Measurements from ENCODE around the gene ARHGEF37. TPM values are rescaled to one million over a fixed set of nuclear protein-coding genes. Genes with fewer than 3 reads are reported as not detected.
"Not testable (repeated sequence)": the region's sequence is repeated elsewhere in the genome, so short reads cannot be mapped to it uniquely, and the experiment has no call there.

ARHGEF37 gene
- total and polyA plus RNA-seq, 3 experiments from 2014 or later = 0.13 to 0.53 TPM; not detected in 1

DNA sequence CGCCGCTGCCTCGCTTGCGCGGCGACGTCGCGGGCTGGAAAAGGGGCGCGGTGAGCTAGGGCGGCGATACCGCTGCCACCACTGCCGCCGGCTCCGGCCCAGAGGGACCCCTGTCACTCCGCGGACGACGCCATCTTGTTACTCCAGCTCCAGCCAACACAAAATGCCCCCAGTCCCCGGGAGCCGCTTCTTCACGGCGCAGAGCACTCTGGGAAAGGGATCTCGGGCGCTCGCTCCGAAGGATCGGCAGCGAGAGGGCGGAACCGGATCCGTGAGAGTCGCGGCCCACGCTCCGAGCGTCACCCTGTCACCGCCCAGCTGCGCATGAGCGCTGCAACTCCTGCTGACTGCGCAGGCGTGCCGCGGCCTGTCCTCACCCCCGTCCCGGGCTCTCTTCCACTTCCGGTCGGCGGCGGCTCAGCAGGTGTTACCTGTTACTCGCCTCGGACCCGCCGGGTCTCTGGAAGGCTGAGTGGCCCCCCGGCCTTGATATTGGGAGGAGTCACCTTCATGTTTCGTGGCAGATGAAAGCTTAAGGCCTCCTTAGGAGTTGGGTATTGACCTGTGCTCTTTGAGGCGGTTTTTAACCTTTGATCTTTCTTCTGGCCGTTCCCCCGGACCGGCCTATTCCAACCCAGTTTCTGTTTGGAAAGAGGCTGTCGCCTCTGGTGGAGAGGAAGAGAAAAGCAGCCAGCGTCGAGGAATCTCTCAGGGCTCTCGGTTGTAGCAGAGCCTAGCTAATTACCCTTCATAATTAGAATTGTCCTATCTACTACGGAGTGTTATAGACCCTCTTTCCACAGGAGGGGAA lies 29.9 kb upstream of the ARHGEF37 start, which contains the start of gene CSNK1A1:
Gene CSNK1A1 (minus strand): TSS at position 213 of the 811 bp plus-strand sequence. CDS start 475 bp downstream, outside the sequence.
- H3K4me1 Mint-ChIP-seq = peaks cover 31 to 42% (median 38%) of the 10 kb centered on the region in 3 donors
- H3K4me1 ChIP-seq (ENCODE audit: insufficient read depth, low read length) = peaks cover 28% of the 10 kb centered on the region
- ChIA-PET POLR2A (interaction anchor here (1.0 to 2.6 kb wide), 3 partner anchors 41 to 206 kb away, joined by 5 to 10 read pairs (median 5); partner anchors contain the start of genes GRPEL2 and PCYOX1L), CTCF (interaction anchor here (0.7 to 3.0 kb wide), 16 partner anchors 9 to 206 kb away, joined by 3 to 13 read pairs (median 5); partner anchors contain the start of genes GRPEL2 and PCYOX1L)
- peak within 1 kb of the TSS; percentile 95 to 100 (median 99) for H3K27ac Mint-ChIP-seq
- no peaks in the 10 kb centered on the region for H3K36me3 ChIP-seq (ENCODE audit: insufficient read depth, low read length)
- H3K27me3 ChIP-seq (ENCODE audit: insufficient read depth, low read length, poor library complexity, severe bottlenecking) = no peaks in the 10 kb centered on the region
- H3K27me3 Mint-ChIP-seq = peaks cover 0 to 2% of the 10 kb centered on the region in 2 donors
- H3K4me3 Mint-ChIP-seq = peak within 1 kb of the TSS; percentile 95 to 99 (median 99)
- no peaks in the 10 kb centered on the region for H3K9me3 ChIP-seq (ENCODE audit: low read length)
- peak within 1 kb of the TSS; percentile 95 for H3K4me3 ChIP-seq (ENCODE audit: low read length)
- peak within 1 kb of the TSS; percentile 93 for H3K27ac ChIP-seq (ENCODE audit: low read depth, low read length)
- peak; percentile 98 to 99 (median 99) for DNase-seq
- H3K9me3 Mint-ChIP-seq = no peaks in the 10 kb centered on the region
- H3K36me3 Mint-ChIP-seq = peaks cover 7 to 48% (median 8%) of the 10 kb centered on the region in 3 donors

DNA sequence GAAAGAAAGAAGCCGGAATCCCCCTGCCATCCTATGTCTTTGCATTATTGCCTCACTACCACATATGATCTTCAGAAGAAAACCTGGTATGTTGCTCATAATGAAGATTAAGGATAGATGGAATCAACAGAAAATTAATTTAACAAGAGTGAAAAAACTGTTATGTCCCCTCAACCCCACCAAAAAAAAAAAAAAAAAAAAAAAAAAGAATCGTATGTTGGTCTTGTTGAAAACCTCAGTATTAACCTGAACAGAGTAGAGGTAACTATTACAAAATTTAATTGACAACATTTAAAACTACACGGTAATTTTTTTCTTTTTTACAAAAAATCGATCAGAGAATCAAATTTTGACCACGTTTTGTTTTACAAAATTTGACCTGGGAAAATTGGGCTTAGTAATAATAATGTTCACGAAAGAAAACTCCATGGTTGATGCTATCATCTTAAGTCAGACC lies 29.2 kb upstream of the ARHGEF37 start:
- H3K27ac Mint-ChIP-seq = peak overlapping the region; percentile 95 to 100 (median 99)
- Histone ChIP-seq H3K27ac (ENCODE audit: low read depth, low read length) (peak overlapping the region; percentile 93), H3K36me3 (ENCODE audit: insufficient read depth, low read length) (no peaks in the 10 kb centered on the region), H3K9me3 (ENCODE audit: low read length) (no peaks in the 10 kb centered on the region), H3K27me3 (ENCODE audit: insufficient read depth, low read length, poor library complexity, severe bottlenecking) (no peaks in the 10 kb centered on the region), H3K4me1 (ENCODE audit: insufficient read depth, low read length) (peaks cover 22% of the 10 kb centered on the region), H3K4me3 (ENCODE audit: low read length) (peak overlapping the region; percentile 95)
- no peak for DNase-seq
- peak overlapping the region; percentile 95 to 99 (median 99) for H3K4me3 Mint-ChIP-seq
- H3K4me1 Mint-ChIP-seq = peaks cover 24 to 35% (median 32%) of the 10 kb centered on the region in 3 donors
- H3K36me3 Mint-ChIP-seq = peaks cover 7 to 42% (median 7%) of the 10 kb centered on the region in 3 donors
- ChIA-PET POLR2A (interaction anchor here (1.0 kb wide), 1 partner anchor 207 kb away, joined by 5 read pairs; the partner anchor contains the start of gene GRPEL2), CTCF (interaction anchor here (0.7 to 3.0 kb wide), 12 partner anchors 11 to 207 kb away, joined by 3 to 13 read pairs (median 5); partner anchors contain the start of gene GRPEL2)
- H3K27me3 Mint-ChIP-seq = peaks cover 0 to 2% of the 10 kb centered on the region in 2 donors
- H3K9me3 Mint-ChIP-seq = no peaks in the 10 kb centered on the region

DNA sequence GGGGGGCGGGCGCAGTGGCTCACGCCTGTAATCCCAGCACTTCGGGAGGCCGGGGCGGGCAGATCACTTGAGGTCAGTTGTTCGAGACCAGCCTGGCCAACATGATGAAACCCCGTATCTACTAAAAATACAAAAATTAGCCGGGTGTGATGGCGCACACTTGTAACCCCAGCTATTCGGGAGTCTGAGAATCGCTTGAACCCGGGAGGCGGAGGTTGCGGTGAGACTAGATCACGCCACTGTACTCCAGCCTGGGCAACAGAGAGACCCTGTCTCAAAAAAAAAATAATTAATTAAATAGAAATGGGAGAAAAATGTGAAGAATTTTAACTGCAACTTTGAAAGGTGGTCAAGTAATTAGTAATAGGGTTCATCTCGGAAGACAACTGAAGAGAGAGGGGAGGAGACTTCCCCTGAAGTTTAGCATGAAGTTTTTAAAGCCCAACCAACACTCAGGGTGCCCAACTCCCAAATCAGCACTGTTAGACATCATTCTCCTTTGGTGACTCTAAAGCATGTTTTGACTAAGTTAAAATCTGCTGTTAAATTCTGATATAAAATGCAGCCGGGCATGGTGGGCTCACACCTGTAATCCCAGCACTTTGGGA lies 28.6 kb upstream of the ARHGEF37 start:
- Histone ChIP-seq H3K27me3 (ENCODE audit: insufficient read depth, low read length, poor library complexity, severe bottlenecking) (no peaks in the 10 kb centered on the region), H3K4me3 (ENCODE audit: low read length) (no peak overlapping the region), H3K27ac (ENCODE audit: low read depth, low read length) (peak overlapping the region; percentile 93), H3K9me3 (ENCODE audit: low read length) (no peaks in the 10 kb centered on the region), H3K36me3 (ENCODE audit: insufficient read depth, low read length) (no peaks in the 10 kb centered on the region), H3K4me1 (ENCODE audit: insufficient read depth, low read length) (peaks cover 16% of the 10 kb centered on the region)
- DNase-seq = no peak
- H3K27ac Mint-ChIP-seq = peak overlapping the region in 3 of 8 donors; percentile 28 to 61 (median 57)
- peaks cover 0 to 2% of the 10 kb centered on the region in 2 donors for H3K27me3 Mint-ChIP-seq
- H3K4me1 Mint-ChIP-seq = peaks cover 18 to 30% (median 26%) of the 10 kb centered on the region in 3 donors
- no peaks in the 10 kb centered on the region for H3K9me3 Mint-ChIP-seq
- CTCF ChIA-PET = interaction anchor here (1.3 to 2.1 kb wide), 4 partner anchors 10 to 192 kb away, joined by 4 to 8 read pairs (median 6); no protein-coding TSS in a partner anchor
- peak overlapping the region in 2 of 7 donors; percentile 41 to 48 for H3K4me3 Mint-ChIP-seq
- POLR2A ChIA-PET = no interaction called here
- peaks cover 5 to 36% (median 7%) of the 10 kb centered on the region in 3 donors for H3K36me3 Mint-ChIP-seq

DNA sequence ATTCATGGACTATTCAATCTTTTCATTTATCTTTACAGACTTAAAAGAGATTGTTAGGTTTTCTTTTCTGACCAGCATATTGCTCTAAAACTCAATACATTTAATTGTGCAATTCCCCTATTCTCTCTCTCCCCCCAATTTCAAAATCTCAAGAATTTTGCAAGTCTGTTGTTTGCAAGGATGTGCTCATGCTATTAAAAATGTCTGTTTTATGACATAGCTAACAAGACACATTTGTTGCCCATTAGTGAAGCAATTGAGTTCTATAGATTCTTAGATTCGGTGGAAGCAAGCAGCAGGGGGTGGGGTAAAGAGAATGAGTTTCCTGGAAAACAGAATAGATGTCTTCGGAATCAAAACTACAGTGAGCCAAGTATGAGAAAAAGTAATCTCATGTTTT lies 21.6 kb upstream of the ARHGEF37 start:
- H3K27me3 Mint-ChIP-seq = no peaks in the 10 kb centered on the region
- Histone ChIP-seq H3K36me3 (ENCODE audit: insufficient read depth, low read length) (no peaks in the 10 kb centered on the region), H3K27ac (ENCODE audit: low read depth, low read length) (no peak overlapping the region), H3K4me3 (ENCODE audit: low read length) (no peak overlapping the region), H3K4me1 (ENCODE audit: insufficient read depth, low read length) (peaks cover 20% of the 10 kb centered on the region), H3K27me3 (ENCODE audit: insufficient read depth, low read length, poor library complexity, severe bottlenecking) (no peaks in the 10 kb centered on the region), H3K9me3 (ENCODE audit: low read length) (no peaks in the 10 kb centered on the region)
- H3K4me3 Mint-ChIP-seq = peak overlapping the region in 1 of 7 donors; percentile 5
- no peaks in the 10 kb centered on the region for H3K9me3 Mint-ChIP-seq
- no peak overlapping the region for H3K27ac Mint-ChIP-seq
- no peaks in the 10 kb centered on the region for H3K36me3 Mint-ChIP-seq
- DNase-seq = no peak
- CTCF ChIA-PET = interaction anchor here (0.7 kb wide), 1 partner anchor 176 kb away, joined by 3 read pairs; no protein-coding TSS in a partner anchor
- POLR2A ChIA-PET = no interaction called here
- H3K4me1 Mint-ChIP-seq = no peaks in the 10 kb centered on the region

DNA sequence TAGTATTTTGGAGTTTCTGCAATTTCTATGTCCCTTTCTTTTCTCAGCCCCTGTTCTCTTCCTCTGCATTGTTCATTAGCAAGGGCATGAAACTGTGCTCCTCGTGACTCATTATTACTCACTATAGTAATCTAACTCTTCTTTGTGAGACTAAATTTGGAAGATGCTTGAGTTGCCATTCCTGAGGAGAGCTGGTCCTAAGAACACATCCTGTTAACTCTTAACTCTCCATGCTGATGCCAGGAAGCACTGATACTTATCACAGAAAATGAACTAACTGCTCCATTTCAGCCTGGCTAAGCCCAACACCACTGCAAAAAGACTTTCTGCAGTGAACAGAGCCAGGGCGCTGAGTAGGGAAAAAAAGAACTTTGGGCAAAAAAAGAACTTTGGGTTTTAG lies 19.4 kb upstream of the ARHGEF37 start:
- H3K9me3 Mint-ChIP-seq = no peaks in the 10 kb centered on the region
- no peak overlapping the region for H3K27ac Mint-ChIP-seq
- CTCF ChIA-PET = interaction anchor here (1.3 to 2.6 kb wide), 5 partner anchors 10 to 182 kb away, joined by 5 to 21 read pairs (median 8); partner anchors contain the start of genes CSNK1A1 and IL17B
- H3K27me3 Mint-ChIP-seq = no peaks in the 10 kb centered on the region
- POLR2A ChIA-PET = no interaction called here
- Histone ChIP-seq H3K4me1 (ENCODE audit: insufficient read depth, low read length) (peaks cover 20% of the 10 kb centered on the region), H3K4me3 (ENCODE audit: low read length) (no peak overlapping the region), H3K36me3 (ENCODE audit: insufficient read depth, low read length) (no peaks in the 10 kb centered on the region), H3K9me3 (ENCODE audit: low read length) (no peaks in the 10 kb centered on the region), H3K27me3 (ENCODE audit: insufficient read depth, low read length, poor library complexity, severe bottlenecking) (no peaks in the 10 kb centered on the region), H3K27ac (ENCODE audit: low read depth, low read length) (peak overlapping the region; percentile 20)
- H3K4me3 Mint-ChIP-seq = no peak overlapping the region
- DNase-seq = no peak
- no peaks in the 10 kb centered on the region for H3K4me1 Mint-ChIP-seq
- H3K36me3 Mint-ChIP-seq = no peaks in the 10 kb centered on the region

DNA sequence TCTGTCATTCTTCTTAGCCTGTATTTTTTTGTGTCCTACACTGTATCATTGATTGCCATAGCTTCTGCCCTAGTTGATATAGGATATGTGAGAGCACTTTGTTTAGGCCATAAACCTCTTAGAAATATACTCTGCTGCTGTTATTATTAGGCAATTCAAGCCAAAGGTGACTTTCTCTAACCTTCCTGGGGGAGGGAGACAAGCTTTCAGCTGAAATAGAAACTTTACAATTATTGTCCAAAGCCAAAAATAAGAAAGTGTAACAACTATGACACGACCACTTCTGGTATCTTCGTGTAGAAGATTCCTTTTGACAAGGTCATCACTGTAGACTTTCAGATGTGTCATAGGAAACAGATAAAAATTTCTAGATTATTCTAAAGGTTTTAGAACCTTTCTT lies 17.8 kb upstream of the ARHGEF37 start:
- no peaks in the 10 kb centered on the region for H3K4me1 Mint-ChIP-seq
- Histone ChIP-seq H3K4me3 (ENCODE audit: low read length) (no peak overlapping the region), H3K27me3 (ENCODE audit: insufficient read depth, low read length, poor library complexity, severe bottlenecking) (no peaks in the 10 kb centered on the region), H3K27ac (ENCODE audit: low read depth, low read length) (no peak overlapping the region), H3K9me3 (ENCODE audit: low read length) (no peaks in the 10 kb centered on the region), H3K4me1 (ENCODE audit: insufficient read depth, low read length) (peaks cover 20% of the 10 kb centered on the region), H3K36me3 (ENCODE audit: insufficient read depth, low read length) (no peaks in the 10 kb centered on the region)
- H3K27ac Mint-ChIP-seq = no peak overlapping the region
- ChIA-PET POLR2A (no interaction called here), CTCF (interaction anchor here (0.7 to 2.6 kb wide), 8 partner anchors 12 to 287 kb away, joined by 3 to 21 read pairs (median 7); partner anchors contain the start of genes CSNK1A1 and IL17B)
- no peaks in the 10 kb centered on the region for H3K36me3 Mint-ChIP-seq
- H3K4me3 Mint-ChIP-seq = no peak overlapping the region
- no peaks in the 10 kb centered on the region for H3K9me3 Mint-ChIP-seq
- H3K27me3 Mint-ChIP-seq = no peaks in the 10 kb centered on the region
- no peak for DNase-seq

DNA sequence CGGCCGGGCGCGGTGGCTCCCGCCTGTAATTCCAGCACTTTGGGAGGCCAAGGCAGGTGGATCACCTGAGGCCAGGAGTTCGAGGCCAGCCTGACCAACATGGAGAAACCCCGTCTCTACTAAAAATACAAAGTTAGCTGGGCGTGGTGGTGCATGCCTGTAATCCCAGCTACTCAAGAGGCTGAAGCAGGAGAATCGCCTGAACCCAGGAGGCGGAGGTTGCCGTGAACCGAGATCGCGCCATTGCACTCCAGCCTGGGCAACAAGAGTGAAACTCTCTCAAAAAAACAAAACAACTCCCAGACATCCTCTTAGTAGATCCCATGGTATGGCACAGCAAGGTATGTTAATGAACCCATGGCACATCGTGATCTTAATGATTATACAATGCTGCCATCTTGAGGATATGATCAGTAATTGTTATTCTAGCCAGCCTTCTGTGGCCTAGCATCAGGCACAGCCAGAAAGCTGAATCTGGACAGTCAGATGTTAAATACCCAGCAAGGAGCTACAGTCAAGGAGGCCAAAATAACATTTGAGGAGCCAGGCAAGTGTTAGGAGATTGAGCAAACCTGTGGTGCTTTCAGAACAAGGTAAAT lies 16.7 kb upstream of the ARHGEF37 start:
- H3K4me1 ChIP-seq (ENCODE audit: insufficient read depth, low read length) = peaks cover 20% of the 10 kb centered on the region
- H3K4me1 Mint-ChIP-seq; H3K9me3 ChIP-seq (ENCODE audit: low read length); H3K36me3 ChIP-seq (ENCODE audit: insufficient read depth, low read length); H3K27ac ChIP-seq (ENCODE audit: low read depth, low read length); POLR2A ChIA-PET; H3K4me3 Mint-ChIP-seq; H3K36me3 Mint-ChIP-seq; H3K9me3 Mint-ChIP-seq; H3K27me3 ChIP-seq (ENCODE audit: insufficient read depth, low read length, poor library complexity, severe bottlenecking); H3K27me3 Mint-ChIP-seq; H3K4me3 ChIP-seq (ENCODE audit: low read length): not testable (repeated sequence)
- CTCF ChIA-PET = interaction anchor here (0.6 to 2.9 kb wide), 19 partner anchors 10 to 247 kb away, joined by 3 to 25 read pairs (median 6); partner anchors contain the start of genes CSNK1A1 and PCYOX1L
- peak in 2 of 5 donors; percentile 57 to 60 for DNase-seq
- peak overlapping the region in 1 of 8 donors; percentile 66 for H3K27ac Mint-ChIP-seq
